ENCODE results near the gene COL4A4. TPM values are rescaled to one million over a fixed set of nuclear protein-coding genes. Genes with fewer than 3 reads are reported as not detected.

Gene COL4A4
- total RNA-seq, 1 donor from 2014 or later: 20.5 TPM

DNA sequence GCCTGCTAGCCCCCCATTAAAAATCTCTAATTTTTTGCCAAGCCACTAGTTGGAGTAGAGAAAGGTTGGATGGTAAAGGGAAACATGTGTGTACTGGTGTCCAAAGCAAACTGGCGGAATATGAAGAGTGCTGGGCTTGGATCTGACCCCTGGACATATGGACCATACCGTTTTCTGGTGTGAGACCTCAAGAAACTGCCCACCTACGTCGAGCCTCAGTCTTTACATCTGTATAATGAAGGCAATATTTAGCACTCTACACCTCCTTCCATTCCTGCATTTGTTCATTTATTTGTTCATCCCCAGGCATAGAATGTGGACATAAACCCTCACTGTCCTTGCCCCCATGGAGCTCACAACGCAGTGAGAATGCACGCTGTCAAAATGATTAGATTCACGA, 185.7 kb downstream of the COL4A4 start:
- intact Hi-C loops (cut with DNase I): loop anchor here (10.0 kb wide), 1 partner anchor 313 kb away; no protein-coding TSS in a partner anchor
- Histone ChIP-seq H3K4me3 (no peak overlapping the region), H3K4me1 (no peaks in the 10 kb centered on the region), H3K27me3 (no peaks in the 10 kb centered on the region), H3K36me3 (no peaks in the 10 kb centered on the region), H3K27ac (no peak overlapping the region), H3K9me3 (no peaks in the 10 kb centered on the region)
- DNase-seq (ENCODE audit: low spot score in 2 of 2): no peak
- TF ChIP-seq, protein P1, sequence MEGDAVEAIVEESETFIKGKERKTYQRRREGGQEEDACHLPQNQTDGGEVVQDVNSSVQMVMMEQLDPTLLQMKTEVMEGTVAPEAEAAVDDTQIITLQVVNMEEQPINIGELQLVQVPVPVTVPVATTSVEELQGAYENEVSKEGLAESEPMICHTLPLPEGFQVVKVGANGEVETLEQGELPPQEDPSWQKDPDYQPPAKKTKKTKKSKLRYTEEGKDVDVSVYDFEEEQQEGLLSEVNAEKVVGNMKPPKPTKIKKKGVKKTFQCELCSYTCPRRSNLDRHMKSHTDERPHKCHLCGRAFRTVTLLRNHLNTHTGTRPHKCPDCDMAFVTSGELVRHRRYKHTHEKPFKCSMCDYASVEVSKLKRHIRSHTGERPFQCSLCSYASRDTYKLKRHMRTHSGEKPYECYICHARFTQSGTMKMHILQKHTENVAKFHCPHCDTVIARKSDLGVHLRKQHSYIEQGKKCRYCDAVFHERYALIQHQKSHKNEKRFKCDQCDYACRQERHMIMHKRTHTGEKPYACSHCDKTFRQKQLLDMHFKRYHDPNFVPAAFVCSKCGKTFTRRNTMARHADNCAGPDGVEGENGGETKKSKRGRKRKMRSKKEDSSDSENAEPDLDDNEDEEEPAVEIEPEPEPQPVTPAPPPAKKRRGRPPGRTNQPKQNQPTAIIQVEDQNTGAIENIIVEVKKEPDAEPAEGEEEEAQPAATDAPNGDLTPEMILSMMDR (IDR thresholded peaks at IDR 0.05): no peak

DNA sequence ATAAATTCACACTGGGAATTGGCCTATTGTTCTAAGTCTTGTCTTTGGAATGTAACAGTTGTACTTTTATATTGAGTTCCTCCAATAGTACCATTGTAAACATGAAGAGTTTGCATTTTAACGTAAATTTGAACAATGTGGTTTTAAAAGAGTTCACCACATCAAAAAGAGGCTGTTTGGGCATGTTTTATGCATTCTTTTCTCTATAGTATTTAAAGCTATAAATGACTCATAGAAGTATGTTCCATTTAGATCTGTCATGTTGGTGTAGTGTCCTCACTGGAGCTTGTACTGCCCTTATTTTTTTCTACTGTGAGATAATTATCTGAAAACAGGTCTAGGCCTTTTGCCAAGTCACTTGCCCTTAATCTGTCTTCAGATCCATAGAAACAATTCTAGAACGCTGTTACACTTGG, 186.2 kb downstream of the COL4A4 start:
- intact Hi-C loops (cut with DNase I): loop anchor here (10.0 kb wide), 1 partner anchor 313 kb away; no protein-coding TSS in a partner anchor
- H3K36me3 ChIP-seq: no peaks in the 10 kb centered on the region

DNA sequence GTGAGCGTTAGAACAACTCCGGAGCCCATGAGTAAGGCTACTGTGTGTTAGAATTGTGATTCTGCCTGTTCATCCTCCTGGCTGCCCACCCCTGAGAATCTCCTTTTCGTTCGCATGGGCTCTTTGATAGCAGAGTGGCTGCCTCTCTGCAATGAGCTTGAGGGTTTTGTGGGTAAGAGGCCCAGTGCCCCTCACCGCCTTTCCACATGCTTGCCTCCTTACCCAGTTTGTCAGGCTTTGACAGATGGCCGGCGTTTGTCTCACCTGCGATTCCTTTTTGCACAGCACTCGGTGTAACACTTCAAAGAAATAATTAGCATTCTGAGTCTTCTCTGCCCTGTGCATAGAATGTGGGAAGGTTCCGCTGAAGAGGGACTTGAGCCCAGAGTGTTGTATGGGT, 190.2 kb downstream of the COL4A4 start:
- no peak overlapping the region for H3K27ac ChIP-seq
- no peak for DNase-seq (ENCODE audit: low spot score in 2 of 2)
- TF ChIP-seq, protein P1 (IDR thresholded peaks at IDR 0.05): no peak
- intact Hi-C loops (cut with DNase I): loop anchor here (5.0 to 10.0 kb wide), 2 partner anchors 137 to 309 kb away; partner anchors contain the start of gene RHBDD1
- H3K27me3 ChIP-seq: no peaks in the 10 kb centered on the region
- no peaks in the 10 kb centered on the region for H3K36me3 ChIP-seq
- no peaks in the 10 kb centered on the region for H3K9me3 ChIP-seq
- no peak overlapping the region for H3K4me3 ChIP-seq
- peaks cover 2 to 7% of the 10 kb centered on the region in 2 donors for H3K4me1 ChIP-seq

More for the DNA sequence above, 186.2 kb downstream of the COL4A4 start:
- Histone ChIP-seq H3K4me3 (no peak overlapping the region), H3K9me3 (no peaks in the 10 kb centered on the region), H3K27ac (no peak overlapping the region), H3K4me1 (no peaks in the 10 kb centered on the region), H3K27me3 (no peaks in the 10 kb centered on the region)
- no peak for DNase-seq (ENCODE audit: low spot score in 2 of 2)
- TF ChIP-seq, protein P1 (IDR thresholded peaks at IDR 0.05): no peak

DNA sequence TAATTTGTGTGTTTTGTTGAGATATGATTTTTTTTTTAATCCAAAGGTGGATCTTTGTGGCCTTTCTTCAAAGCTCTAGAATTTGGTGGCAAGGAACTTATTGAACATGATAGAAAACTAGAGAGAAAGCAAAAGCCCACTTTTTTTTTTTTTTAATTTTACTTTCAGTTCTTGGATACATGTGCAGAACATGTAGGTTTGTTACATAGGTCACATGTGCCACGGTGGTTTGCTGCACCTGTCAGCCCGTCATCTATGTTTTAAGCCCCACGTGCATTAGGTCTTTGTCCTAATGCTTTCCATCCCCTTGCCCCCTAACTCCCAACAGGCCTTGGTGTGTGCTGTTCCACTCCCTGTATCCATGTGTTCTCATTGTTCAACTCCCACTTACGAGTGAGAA, 192.2 kb downstream of the COL4A4 start:
- no peaks in the 10 kb centered on the region for H3K36me3 ChIP-seq
- no peaks in the 10 kb centered on the region for H3K27me3 ChIP-seq
- no peak overlapping the region for H3K4me3 ChIP-seq
- DNase-seq (ENCODE audit: low spot score in 2 of 2): no peak
- TF ChIP-seq, protein P1 (IDR thresholded peaks at IDR 0.05): no peak
- intact Hi-C loops (cut with DNase I): loop anchor here (5.0 to 10.0 kb wide), 2 partner anchors 134 to 307 kb away; partner anchors contain the start of gene RHBDD1
- no peaks in the 10 kb centered on the region for H3K9me3 ChIP-seq
- no peak overlapping the region for H3K27ac ChIP-seq
- peaks cover 3 to 15% of the 10 kb centered on the region in 2 donors for H3K4me1 ChIP-seq

DNA sequence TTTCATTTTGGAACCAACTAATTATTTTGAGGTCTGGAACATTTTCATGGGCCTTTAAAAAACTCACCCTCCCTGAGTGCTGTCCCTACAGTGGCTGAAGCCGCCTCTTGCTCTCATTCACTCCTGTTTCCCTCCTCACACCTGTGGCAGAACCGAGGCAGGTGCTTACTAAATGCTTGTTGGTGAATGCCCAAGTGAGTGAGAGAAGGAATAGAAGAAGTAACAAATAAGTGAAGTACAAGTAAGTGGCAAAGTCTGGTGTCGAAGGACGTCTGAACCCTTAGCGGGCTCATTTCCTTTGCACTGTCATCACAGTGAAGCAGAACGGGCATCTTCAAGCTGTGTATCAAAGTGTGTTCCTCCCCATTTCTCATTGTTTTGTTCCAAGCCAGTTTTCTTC, 192.9 kb downstream of the COL4A4 start:
- TF ChIP-seq, protein P1 (IDR thresholded peaks at IDR 0.05): no peak
- H3K36me3 ChIP-seq: no peaks in the 10 kb centered on the region
- DNase-seq (ENCODE audit: low spot score in 2 of 2): no peak
- H3K4me1 ChIP-seq: peaks cover 3 to 15% of the 10 kb centered on the region in 2 donors
- H3K27me3 ChIP-seq: no peaks in the 10 kb centered on the region
- peak overlapping the region in 1 of 2 donors; percentile 47 for H3K4me3 ChIP-seq
- intact Hi-C loops (cut with DNase I): loop anchor here (5.0 to 10.0 kb wide), 2 partner anchors 134 to 306 kb away; partner anchors contain the start of gene RHBDD1
- H3K9me3 ChIP-seq: no peaks in the 10 kb centered on the region
- peak overlapping the region; percentile 72 to 80 for H3K27ac ChIP-seq
